Regular cardiac myocyte (primary cell): ENCODE results near the gene PSME2. TPM values are rescaled to one million over a fixed set of nuclear protein-coding genes. Genes with fewer than 3 reads are reported as not detected.

ENCODE experiments used
- total RNA-seq: library from RNA; depleted of rRNA; stranded (reverse); fragments of >200 nt; gene quantifications from 2 replicates; pipeline ENCODE4 v1.2.3, GENCODE V29; 2014

The PSME2 gene
- 81.5 and 136 TPM in 2 replicates for total RNA-seq

GRCh38 chr14:24146453-24146977 lies at the start of gene PSME2:
Gene PSME2, minus strand, starts transcription at chr14:24146610. Its CDS starts 29 bp downstream, at chr14:24146581.

GRCh38 chr14:24195186-24196070 lies 49.0 kb upstream of the PSME2 start, which contains the start of gene TM9SF1:
Gene TM9SF1, minus strand, starts transcription at chr14:24195441. Its CDS starts 422 bp downstream, at chr14:24195019.

GRCh38 chr14:24188251-24189058 lies 42.0 kb upstream of the PSME2 start, which contains the start of gene IPO4:
Gene IPO4, minus strand, starts transcription at chr14:24188816. Its CDS starts 29 bp downstream, at chr14:24188787.

GRCh38 chr14:24171422-24172260 lies 25.2 kb upstream of the PSME2 start, which contains the start of gene REC8:
Gene REC8, plus strand, starts transcription at chr14:24172080. Its CDS starts 473 bp downstream, at chr14:24172553.

GRCh38 chr14:24160850-24161804 lies 14.7 kb upstream of the PSME2 start, which contains the start of gene IRF9:
Gene IRF9, plus strand, starts transcription at chr14:24161265. Its CDS starts 880 bp downstream, at chr14:24162145.

GRCh38 chr14:24146978-24147760 lies 759 bp upstream of the PSME2 start, which contains the start of gene RNF31:
Gene RNF31, plus strand, starts transcription at chr14:24147498. Its CDS starts 201 bp downstream, at chr14:24147699.

GRCh38 chr14:24141097-24141880 lies 5.1 kb downstream of the PSME2 start, which contains the start of gene EMC9:
Gene EMC9, minus strand, starts transcription at chr14:24141591. Its CDS starts 287 bp downstream, at chr14:24141304.

GRCh38 chr14:24135834-24136683 lies 10.4 kb downstream of the PSME2 start, which contains the start of gene PSME1:
Gene PSME1, plus strand, starts transcription at chr14:24136194. Its CDS starts 69 bp downstream, at chr14:24136263.

GRCh38 chr14:24130380-24130716 lies 16.1 kb downstream of the PSME2 start, which contains the start of gene FITM1:
Gene FITM1, plus strand, starts transcription at chr14:24130659. Its CDS starts 905 bp downstream, at chr14:24131564.

GRCh38 chr14:24114532-24115421 lies 31.6 kb downstream of the PSME2 start, which contains the start of the genes DCAF11 and NRL:
Gene DCAF11, plus strand, starts transcription at chr14:24114777. Its CDS starts 818 bp downstream, at chr14:24115595.
Gene NRL, minus strand, starts transcription at chr14:24114949. Its CDS starts 32,101 bp downstream, at chr14:24082848.

GRCh38 chr14:24093901-24094840 lies 52.2 kb downstream of the PSME2 start, which contains the start of gene PCK2:
Gene PCK2, plus strand, starts transcription at chr14:24094311. Its CDS starts 95 bp downstream, at chr14:24094406.

